GM18867 (cell line): ENCODE results near the gene LYPD3.
"Not testable (repeated sequence)": the region's sequence is repeated elsewhere in the genome, so short reads cannot be mapped to it uniquely, and the experiment has no call there.

Experiments used
- ATAC-seq: cut with Tn5 transposase; IDR thresholded peaks from one replicate; pipeline ENCODE4 v1.9.1; 2021; ENCODE audit warnings: mild to moderate bottlenecking, moderate library complexity; ENCODE audit not compliant: unreplicated experiment

Gene LYPD3

GRCh38 chr19:43437284-43437683 lies 28.1 kb downstream of the LYPD3 start:
- ATAC-seq = not testable (repeated sequence)

- ATAC-seq = no peak
Observed at GRCh38 chr19:43435775-43436174, 29.6 kb downstream of the LYPD3 start.

GRCh38 chr19:43433689-43434088 lies 31.7 kb downstream of the LYPD3 start:
- no peak for ATAC-seq

- ATAC-seq = no peak
Observed at GRCh38 chr19:43433358-43433673, 32.1 kb downstream of the LYPD3 start.

- no peak for ATAC-seq
Observed at GRCh38 chr19:43430976-43431375, 34.4 kb downstream of the LYPD3 start.

GRCh38 chr19:43430142-43430710 lies 35.2 kb downstream of the LYPD3 start:
- peak; percentile 69 for ATAC-seq

DNA sequence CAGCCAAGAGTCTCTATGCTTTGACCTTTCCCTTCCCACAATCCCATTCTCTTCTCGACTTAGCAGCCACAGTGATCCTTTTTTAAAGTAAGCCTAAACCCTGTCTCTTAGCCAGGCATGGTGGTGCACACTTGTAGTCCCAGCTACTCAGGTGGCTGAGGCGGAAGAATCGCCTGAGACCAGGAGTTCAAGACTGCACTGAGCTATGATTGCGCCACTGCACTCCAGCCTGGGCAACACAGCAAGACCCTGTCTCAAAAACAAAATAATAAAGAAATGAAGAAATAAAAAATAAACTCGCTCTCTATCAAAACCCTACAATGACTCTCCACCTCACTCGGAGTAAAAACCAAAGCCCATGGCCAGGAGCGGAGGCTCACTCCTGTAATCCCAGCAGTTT lies 36.0 kb downstream of the LYPD3 start:
- ATAC-seq = no peak

DNA sequence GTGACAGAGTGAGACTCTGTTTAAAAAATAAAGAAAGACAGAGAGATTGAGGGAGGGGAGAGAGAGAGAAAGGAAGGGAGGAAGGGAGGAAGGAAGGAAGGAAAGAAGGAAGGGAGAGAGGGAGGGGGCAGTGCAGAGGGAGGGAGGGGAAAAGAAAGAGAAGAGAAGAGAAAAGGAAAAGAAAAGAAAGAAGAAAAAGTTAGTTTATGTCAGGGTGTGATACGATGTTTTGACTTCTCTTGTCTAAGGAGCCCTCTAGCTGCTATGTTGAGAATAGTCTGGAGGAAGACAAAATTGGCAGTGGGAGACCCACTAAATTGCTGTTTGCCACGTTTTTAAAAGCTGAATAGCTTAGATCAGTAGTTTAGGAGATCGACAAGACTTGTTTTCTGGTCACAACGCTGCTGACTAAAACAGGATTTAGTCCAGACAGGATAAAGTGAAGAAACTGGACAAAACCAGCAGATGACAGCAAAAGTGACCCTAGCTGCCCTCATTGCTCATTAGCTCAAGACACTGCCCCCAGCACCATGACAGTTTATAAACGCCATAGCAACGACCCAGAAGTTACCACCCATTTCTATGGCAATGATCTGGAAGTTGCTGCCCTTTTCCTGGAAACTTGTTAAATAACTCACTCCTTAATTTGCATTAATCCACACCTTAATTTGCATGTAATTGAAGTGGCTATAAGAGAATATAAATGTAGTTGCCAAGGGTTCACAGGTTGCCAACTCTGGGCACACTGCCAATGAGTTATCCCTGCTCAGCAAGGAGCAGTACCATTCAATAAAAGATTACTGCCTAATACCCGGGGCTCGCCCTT lies 39.6 kb downstream of the LYPD3 start:
- ATAC-seq = no peak

DNA sequence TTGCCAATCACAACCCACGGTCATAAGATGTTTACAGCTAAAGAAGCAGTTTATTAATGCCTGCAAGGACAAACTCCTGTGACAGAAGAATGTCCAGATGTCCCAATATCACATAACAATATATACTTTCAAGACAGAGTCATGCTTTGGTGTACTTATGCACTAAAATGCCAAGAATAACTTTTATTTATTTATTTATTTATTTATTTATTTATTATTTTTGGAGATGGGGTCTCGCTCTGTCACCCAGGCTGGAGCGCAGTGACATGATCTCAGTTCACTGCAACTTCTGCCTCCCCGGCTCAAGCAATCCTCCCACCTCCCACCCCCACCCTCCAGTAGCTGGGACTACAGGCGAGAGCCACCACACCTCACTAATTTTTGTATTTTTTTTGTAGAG lies 41.6 kb downstream of the LYPD3 start:
- no peak for ATAC-seq

DNA sequence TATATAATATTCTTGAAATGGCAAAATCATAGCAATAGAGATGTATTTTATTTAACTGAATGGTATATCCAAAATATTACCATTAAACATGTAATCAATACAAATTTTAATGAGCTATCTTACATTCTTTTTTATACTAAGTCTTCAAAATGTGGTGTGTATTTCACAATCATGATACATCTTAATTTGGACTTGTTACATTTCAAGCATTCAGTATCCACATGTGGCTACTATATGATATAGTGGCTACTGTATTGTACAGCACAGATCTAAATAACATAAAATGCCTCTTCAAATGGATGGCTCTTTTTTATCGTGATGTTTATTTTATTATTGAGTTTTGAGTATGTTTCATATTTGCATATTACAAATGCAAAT lies 42.7 kb downstream of the LYPD3 start:
- no peak for ATAC-seq

- no peak for ATAC-seq
Observed at GRCh38 chr19:43422000-43422688, 43.3 kb downstream of the LYPD3 start.

DNA sequence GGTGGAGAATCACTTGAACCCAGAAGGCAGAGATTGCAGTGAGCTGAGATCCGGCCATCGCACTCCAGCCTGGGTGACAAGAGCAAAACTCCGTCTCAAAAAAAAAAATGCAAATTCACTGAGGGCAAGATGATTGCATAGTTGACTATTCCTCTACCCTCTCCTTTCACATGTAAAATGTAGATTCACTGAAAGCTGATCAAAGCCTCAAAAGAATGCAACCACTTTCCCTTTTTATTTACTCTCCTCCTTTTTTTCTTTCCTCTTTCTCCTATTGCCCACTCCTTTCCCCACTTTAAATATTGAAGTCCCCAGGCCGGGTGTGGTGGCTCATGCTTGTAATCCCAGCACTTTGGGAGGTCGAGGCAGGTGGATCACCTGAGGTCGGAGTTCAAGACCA lies 44.5 kb downstream of the LYPD3 start:
- ATAC-seq = no peak

DNA sequence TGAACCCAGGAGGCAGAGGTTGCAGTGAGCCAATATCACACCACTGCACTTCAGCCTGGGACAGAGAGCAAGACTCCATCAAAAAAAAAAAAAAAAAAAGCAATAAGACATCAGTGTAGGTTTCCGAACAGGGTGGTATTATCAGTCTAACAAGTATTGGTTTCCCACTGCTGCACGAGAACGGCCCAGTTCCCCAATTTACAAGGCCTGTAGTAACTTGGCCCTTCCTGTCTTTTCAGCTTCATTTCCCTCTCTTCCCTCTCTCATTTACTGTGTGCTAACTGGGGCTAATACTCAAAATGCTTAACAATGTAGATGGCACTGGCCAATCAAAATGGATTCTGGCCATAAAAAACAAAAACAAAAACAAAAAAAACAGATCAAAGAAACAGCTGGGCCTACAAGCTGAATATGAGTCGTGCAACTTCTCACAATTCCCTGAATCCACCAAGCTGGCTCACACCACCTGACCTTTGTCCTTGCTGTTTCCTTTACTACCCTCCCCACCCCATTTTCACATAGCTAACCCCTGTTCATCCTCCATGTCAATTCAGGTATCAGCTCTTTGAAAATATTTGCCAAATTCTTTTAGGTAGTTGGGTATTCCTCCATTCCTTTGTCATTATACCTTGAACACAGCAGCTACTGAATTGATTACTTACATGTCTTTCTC lies 48.3 kb downstream of the LYPD3 start:
- no peak for ATAC-seq

DNA sequence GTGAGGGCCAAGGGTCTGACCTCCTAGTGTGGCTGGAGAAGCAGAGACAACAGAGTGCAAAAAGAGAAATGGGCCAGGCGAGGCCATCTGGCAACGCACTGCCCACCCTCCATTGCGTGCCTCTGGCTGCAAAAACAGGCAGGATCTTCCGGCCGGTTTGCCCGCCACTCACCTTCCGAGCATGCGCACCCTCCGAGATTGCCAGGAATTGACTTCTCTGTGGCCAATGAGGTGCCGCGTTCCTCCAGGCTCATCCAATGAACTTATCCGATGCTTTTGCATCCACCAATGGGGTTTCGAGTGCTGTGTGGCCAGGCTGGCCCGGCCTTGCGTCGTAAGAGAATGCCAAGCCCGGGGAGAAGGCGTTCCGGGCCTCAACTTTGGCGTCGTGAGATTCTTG lies 50.9 kb downstream of the LYPD3 start, which contains the start of gene TEX101:
Gene TEX101, plus strand, starts transcription at position 337 of the 400 bp plus-strand sequence. CDS start 1,030 bp downstream, outside the sequence.
- no peak for ATAC-seq

DNA sequence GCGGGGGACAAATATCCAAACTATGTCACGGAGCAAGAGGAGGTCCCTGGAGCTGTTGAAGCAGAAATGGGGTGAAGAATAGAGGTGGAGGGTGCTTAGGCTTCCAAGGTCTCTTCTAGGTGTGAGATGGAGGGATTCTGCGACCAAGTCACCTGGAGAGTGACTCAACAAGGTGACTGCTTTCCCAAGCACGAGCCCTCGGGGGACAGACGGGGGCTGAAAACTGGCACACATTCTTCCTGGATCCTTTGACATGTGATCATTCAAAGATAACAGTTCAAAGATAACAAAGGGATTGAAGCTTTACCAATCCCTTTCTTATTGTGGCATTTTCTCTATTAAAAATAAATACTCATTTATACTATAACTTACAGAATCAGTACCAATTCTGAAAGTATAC lies 53.0 kb downstream of the LYPD3 start:
- no peak for ATAC-seq
